DOHH2 (cell line): ENCODE results near the gene RASL11B.

Source experiments
- CTCF ChIP-seq: fragments of 200-600 bp; sonication (generic); IDR thresholded peaks from one replicate; pipeline ENCODE4 v1.5.1; 2014; ENCODE audit warnings: antibody characterized with exemption, mild to moderate bottlenecking, low read depth, low read length; ENCODE audit not compliant: poor library complexity, severe bottlenecking
- EZH2phosphoT487 ChIP-seq: fragments of 200-600 bp; sonication (generic); IDR thresholded peaks from 2 replicates; pipeline ENCODE4 v1.6.1; 2017; ENCODE audit warnings: borderline replicate concordance, mild to moderate bottlenecking, antibody characterized with exemption, low read length, moderate library complexity, mixed read lengths

GRCh38 chr4:52894443-52894842 is 32.3 kb downstream of the RASL11B start:
- TF ChIP-seq CTCF = no peak
- TF ChIP-seq EZH2phosphoT487 = no peak
